ENCODE results near the gene GLRX5.

GLRX5 gene

GRCh38 chr14:95516554-95517181 lies 18.2 kb upstream of the GLRX5 start, which contains the start of gene SYNE3:
TSS of gene SYNE3 (minus strand) at chr14:95516650. CDS start at chr14:95475821, 40,829 bp downstream.
- peak within 1 kb of the TSS; percentile 89 to 97 for H3K27ac ChIP-seq
- TF ChIP-seq CTCF (IDR thresholded peaks at IDR 0.05), result no peak
- peak; percentile 81 for DNase-seq (ENCODE audit: low spot score)
- H3K4me3 ChIP-seq, result peak within 1 kb of the TSS; percentile 84

GRCh38 chr14:95518045-95518751 lies 16.7 kb upstream of the GLRX5 start:
- peak; percentile 73 for DNase-seq (ENCODE audit: low spot score)
- H3K4me3 ChIP-seq, result peak overlapping the region; percentile 44
- peak overlapping the region; percentile 40 to 97 for H3K27ac ChIP-seq
- no peak for TF ChIP-seq CTCF (IDR thresholded peaks at IDR 0.05)

- no peak for TF ChIP-seq CTCF (IDR thresholded peaks at IDR 0.05)
- Histone ChIP-seq H3K27ac (peak overlapping the region; percentile 50 to 97), H3K4me3 (peak overlapping the region; percentile 41)
- DNase-seq (ENCODE audit: low spot score), result peak; percentile 89
Measured at GRCh38 chr14:95519699-95520098, 15.2 kb upstream of the GLRX5 start.

DNA sequence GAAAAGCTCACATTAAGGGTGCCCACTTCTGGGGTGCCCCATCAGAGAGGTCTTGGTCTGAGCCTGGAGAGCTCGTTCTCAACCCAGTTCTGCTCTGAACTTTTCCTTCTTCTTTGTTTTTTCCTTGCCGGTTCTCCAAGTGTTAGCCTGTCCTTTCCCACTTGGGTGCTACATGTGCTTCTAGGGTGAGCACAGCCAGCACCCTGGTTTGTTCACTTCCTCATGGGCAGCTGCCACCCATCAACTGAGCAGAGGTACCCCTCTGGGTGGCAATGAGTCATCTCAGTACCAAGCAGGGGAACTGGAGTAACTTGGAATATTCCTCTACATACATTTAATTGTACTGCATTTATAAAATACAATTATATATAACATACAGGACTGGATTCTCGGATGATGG lies 14.5 kb upstream of the GLRX5 start:
- Histone ChIP-seq H3K4me3 (peak overlapping the region; percentile 41), H3K27ac (peak overlapping the region; percentile 50 to 97)
- DNase-seq (ENCODE audit: low spot score), result no peak
- no peak for TF ChIP-seq CTCF (IDR thresholded peaks at IDR 0.05)

- DNase-seq (ENCODE audit: low spot score), result no peak
- TF ChIP-seq CTCF (IDR thresholded peaks at IDR 0.05), result no peak
- Histone ChIP-seq H3K27ac (peak overlapping the region in 1 of 2 donors; percentile 28), H3K4me3 (no peak overlapping the region)
Measured at GRCh38 chr14:95521001-95521400, 13.8 kb upstream of the GLRX5 start.

GRCh38 chr14:95522116-95522515 lies 12.7 kb upstream of the GLRX5 start:
- no peak for DNase-seq (ENCODE audit: low spot score)
- Histone ChIP-seq H3K4me3 (no peak overlapping the region), H3K27ac (peak overlapping the region in 1 of 2 donors; percentile 4)
- no peak for TF ChIP-seq CTCF (IDR thresholded peaks at IDR 0.05)

DNA sequence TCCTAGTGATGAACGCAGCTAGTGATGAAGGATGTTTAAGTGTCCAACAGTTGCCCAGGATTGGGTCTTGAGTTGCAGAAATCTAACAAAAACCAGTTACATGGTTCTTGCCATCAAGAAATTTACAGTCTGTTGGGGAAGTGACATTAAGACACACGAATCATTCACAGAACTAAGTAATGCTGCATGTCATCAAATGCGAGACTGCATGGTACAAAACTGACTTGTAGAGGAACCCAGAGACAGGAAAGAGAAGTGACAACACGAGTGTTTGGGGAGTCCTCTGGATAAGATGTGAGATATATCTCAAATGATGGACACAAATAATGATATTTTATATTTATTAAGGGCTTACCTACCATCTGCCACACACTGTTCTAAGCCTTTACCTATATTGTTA lies 12.3 kb upstream of the GLRX5 start:
- no peak for TF ChIP-seq CTCF (IDR thresholded peaks at IDR 0.05)
- Histone ChIP-seq H3K27ac (peak overlapping the region in 1 of 2 donors; percentile 50), H3K4me3 (no peak overlapping the region)
- no peak for DNase-seq (ENCODE audit: low spot score)

All from coronary artery (tissue), 2 donors.